HEK293 (cell line): Measurements from ENCODE around the gene DCAF15.
A peak's percentile ranks its signal among the peaks of the same experiment; 100 is the strongest.

Source experiments
- PATZ1 ChIP-seq: fragments of 450-650 bp; formaldehyde crosslinking; IDR thresholded peaks from 2 replicates; pipeline ENCODE4 v1.5.1; 2016; ENCODE audit warnings: missing biosample characterization, missing genetic modification characterization
- PRDM1 ChIP-seq: fragments of 450-650 bp; formaldehyde crosslinking; IDR thresholded peaks from 2 replicates; pipeline ENCODE4; 2016; ENCODE audit warnings: missing biosample characterization, missing genetic modification characterization
- SP2 ChIP-seq: fragments of 450-650 bp; formaldehyde crosslinking; IDR thresholded peaks from 2 replicates; pipeline ENCODE4 v1.5.1; 2016; ENCODE audit warnings: missing biosample characterization, missing genetic modification characterization
- SP3 ChIP-seq: fragments of 450-650 bp; formaldehyde crosslinking; IDR thresholded peaks from 2 replicates; pipeline ENCODE4 v1.5.1; 2016; ENCODE audit warnings: missing biosample characterization, missing genetic modification characterization
- SP7 ChIP-seq: fragments of 450-650 bp; formaldehyde crosslinking; IDR thresholded peaks from 2 replicates; pipeline ENCODE4 v1.5.1; 2016; ENCODE audit warnings: missing biosample characterization, missing genetic modification characterization
- ZBTB26 ChIP-seq: fragments of 450-650 bp; formaldehyde crosslinking; optimal IDR thresholded peaks from 2 replicates; pipeline ENCODE3; 2016; ENCODE audit warnings: missing biosample characterization, mild to moderate bottlenecking, missing genetic modification characterization
- ZIC2 ChIP-seq: fragments of 450-650 bp; formaldehyde crosslinking; IDR thresholded peaks from 2 replicates; pipeline ENCODE4 v1.5.1; 2016; ENCODE audit warnings: missing biosample characterization, missing genetic modification characterization
- ZNF112 ChIP-seq: fragments of 450-650 bp; formaldehyde crosslinking; IDR thresholded peaks from 2 replicates; pipeline ENCODE4 v1.5.0; 2017; ENCODE audit warnings: missing biosample characterization, missing genetic modification characterization
- ZNF311 ChIP-seq: fragments of 450-650 bp; formaldehyde crosslinking; IDR thresholded peaks from 2 replicates; pipeline ENCODE4 v1.5.1; 2017; ENCODE audit warnings: missing biosample characterization, missing genetic modification characterization, borderline replicate concordance
- ZNF341 ChIP-seq: fragments of 450-650 bp; formaldehyde crosslinking; IDR thresholded peaks from 2 replicates; pipeline ENCODE4; 2016; ENCODE audit warnings: low read depth, missing biosample characterization, missing genetic modification characterization
- ZNF362 ChIP-seq: fragments of 450-650 bp; formaldehyde crosslinking; IDR thresholded peaks from 2 replicates; pipeline ENCODE4 v1.5.1; 2016; ENCODE audit warnings: missing biosample characterization, missing genetic modification characterization
- ZNF391 ChIP-seq: fragments of 450-650 bp; formaldehyde crosslinking; IDR thresholded peaks from 2 replicates; pipeline ENCODE4 v1.5.1; 2016; ENCODE audit warnings: low read depth, missing biosample characterization, missing genetic modification characterization, borderline replicate concordance
- ZNF394 ChIP-seq: fragments of 450-650 bp; formaldehyde crosslinking; IDR thresholded peaks from 2 replicates; pipeline ENCODE4 v1.5.1; 2016; ENCODE audit warnings: missing biosample characterization, missing genetic modification characterization, mild to moderate bottlenecking, moderate library complexity, borderline replicate concordance
- ZNF449 ChIP-seq: fragments of 450-650 bp; formaldehyde crosslinking; IDR thresholded peaks from 2 replicates; pipeline ENCODE4 v1.5.1; 2017; ENCODE audit warnings: missing biosample characterization, mild to moderate bottlenecking, missing genetic modification characterization, moderate library complexity
- ZNF629 ChIP-seq: fragments of 450-650 bp; formaldehyde crosslinking; IDR thresholded peaks from 2 replicates; pipeline ENCODE4 v1.5.1; 2017; ENCODE audit warnings: missing biosample characterization, missing genetic modification characterization
- ZNF660 ChIP-seq: fragments of 450-650 bp; IDR thresholded peaks from 2 replicates; pipeline ENCODE4 v1.5.1; 2018; ENCODE audit warnings: missing biosample characterization, mild to moderate bottlenecking, missing genetic modification characterization
- ZXDB ChIP-seq: fragments of 450-650 bp; formaldehyde crosslinking; IDR thresholded peaks from 2 replicates; pipeline ENCODE4 v1.5.1; 2016; ENCODE audit warnings: missing biosample characterization, missing genetic modification characterization
- TF ChIP-seq, protein P1 (sequence below): fragments of 450-650 bp; formaldehyde crosslinking; IDR thresholded peaks from 2 replicates; pipeline ENCODE4 v1.5.0; 2017; ENCODE audit warnings: missing biosample characterization, missing genetic modification characterization, borderline replicate concordance
- TF ChIP-seq, protein P2 (sequence below): fragments of 450-650 bp; formaldehyde crosslinking; IDR thresholded peaks from 2 replicates; pipeline ENCODE4 v1.5.1; 2016; ENCODE audit warnings: missing biosample characterization, missing genetic modification characterization

The DCAF15 gene

DNA sequence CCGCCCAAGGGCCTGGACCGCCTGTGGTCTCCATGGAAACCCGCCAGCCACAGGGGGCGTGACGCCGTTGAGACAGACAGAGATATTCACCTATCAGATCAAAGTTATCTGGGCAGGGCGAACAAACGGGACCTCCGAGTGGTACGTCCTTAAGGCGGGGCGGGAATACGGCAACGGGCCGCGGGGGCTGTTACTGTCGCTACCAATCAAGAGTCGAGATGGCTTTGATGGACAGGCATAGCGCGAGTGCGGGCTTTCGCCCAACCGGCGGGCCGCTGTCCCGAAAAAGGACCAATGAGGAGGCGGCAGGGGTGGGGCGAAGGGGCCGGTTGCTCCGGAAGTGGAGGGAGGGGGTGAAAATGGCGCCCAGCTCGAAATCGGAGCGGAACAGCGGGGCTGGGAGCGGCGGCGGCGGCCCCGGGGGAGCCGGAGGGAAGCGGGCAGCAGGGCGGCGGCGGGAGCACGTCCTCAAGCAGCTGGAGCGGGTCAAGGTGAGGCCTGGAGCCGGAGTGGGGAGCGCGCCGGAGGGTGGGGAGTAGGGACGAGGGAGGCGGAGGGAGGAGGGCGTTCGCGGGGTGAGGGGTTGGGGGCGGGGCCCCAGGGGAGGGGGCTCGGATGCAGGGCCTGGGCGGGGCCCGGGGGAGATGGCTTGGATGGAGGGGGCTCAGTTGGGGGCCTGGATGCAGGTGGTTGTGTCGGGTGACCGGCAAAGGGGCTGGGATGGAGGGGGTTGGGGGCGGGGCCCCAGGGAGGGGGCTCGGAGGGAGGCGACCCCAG is at the start of gene DCAF15 (continued):
- TF ChIP-seq ZNF341 (peak; percentile 98), ZNF629 (tag by site-specific recombination) (peak; percentile 19; the same call in 1 of the 2 replicates), SP3 (peak; percentile 98), ZNF362 (tag by site-specific recombination) (no peak), ZNF660 (tag by site-specific recombination) (peak; percentile 13; the same call in 1 of the 2 replicates), PRDM1 (tag by site-specific recombination) (no peak), ZNF112 (tag by site-specific recombination) (no peak), PATZ1 (peak; percentile 92), SP2 (tag by site-specific recombination) (peak; percentile 100), ZBTB26 (tag by site-specific recombination) (peak; percentile 49), ZNF394 (tag by site-specific recombination) (0 out of 2 replicates have a peak, but pooled peaks have one; percentile 17), SP7 (tag by site-specific recombination) (peak; percentile 69; the same call in 1 of the 2 replicates), ZXDB (tag by site-specific recombination) (peak; percentile 56; the same call in 1 of the 2 replicates), ZNF311 (tag by site-specific recombination) (no peak), ZNF449 (peak; percentile 91), ZIC2 (tag by site-specific recombination) (peak; percentile 60), ZNF391 (tag by site-specific recombination) (peak; percentile 62; the same call in 1 of the 2 replicates)
- TF ChIP-seq, protein P1, sequence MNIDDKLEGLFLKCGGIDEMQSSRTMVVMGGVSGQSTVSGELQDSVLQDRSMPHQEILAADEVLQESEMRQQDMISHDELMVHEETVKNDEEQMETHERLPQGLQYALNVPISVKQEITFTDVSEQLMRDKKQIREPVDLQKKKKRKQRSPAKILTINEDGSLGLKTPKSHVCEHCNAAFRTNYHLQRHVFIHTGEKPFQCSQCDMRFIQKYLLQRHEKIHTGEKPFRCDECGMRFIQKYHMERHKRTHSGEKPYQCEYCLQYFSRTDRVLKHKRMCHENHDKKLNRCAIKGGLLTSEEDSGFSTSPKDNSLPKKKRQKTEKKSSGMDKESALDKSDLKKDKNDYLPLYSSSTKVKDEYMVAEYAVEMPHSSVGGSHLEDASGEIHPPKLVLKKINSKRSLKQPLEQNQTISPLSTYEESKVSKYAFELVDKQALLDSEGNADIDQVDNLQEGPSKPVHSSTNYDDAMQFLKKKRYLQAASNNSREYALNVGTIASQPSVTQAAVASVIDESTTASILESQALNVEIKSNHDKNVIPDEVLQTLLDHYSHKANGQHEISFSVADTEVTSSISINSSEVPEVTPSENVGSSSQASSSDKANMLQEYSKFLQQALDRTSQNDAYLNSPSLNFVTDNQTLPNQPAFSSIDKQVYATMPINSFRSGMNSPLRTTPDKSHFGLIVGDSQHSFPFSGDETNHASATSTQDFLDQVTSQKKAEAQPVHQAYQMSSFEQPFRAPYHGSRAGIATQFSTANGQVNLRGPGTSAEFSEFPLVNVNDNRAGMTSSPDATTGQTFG (tag by site-specific recombination) = no peak
- TF ChIP-seq, protein P2, sequence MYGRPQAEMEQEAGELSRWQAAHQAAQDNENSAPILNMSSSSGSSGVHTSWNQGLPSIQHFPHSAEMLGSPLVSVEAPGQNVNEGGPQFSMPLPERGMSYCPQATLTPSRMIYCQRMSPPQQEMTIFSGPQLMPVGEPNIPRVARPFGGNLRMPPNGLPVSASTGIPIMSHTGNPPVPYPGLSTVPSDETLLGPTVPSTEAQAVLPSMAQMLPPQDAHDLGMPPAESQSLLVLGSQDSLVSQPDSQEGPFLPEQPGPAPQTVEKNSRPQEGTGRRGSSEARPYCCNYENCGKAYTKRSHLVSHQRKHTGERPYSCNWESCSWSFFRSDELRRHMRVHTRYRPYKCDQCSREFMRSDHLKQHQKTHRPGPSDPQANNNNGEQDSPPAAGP (tag by site-specific recombination) = peak; percentile 74
